Right atrium auricular region (tissue), 2 donors: ENCODE data around the gene HNRNPM. TPM values are rescaled to one million over a fixed set of nuclear protein-coding genes. Genes with fewer than 3 reads are reported as not detected.
"Not testable (repeated sequence)": the region's sequence is repeated elsewhere in the genome, so short reads cannot be mapped to it uniquely, and the experiment has no call there.

Experiments
- DNase-seq: peaks from one replicate; pipeline ENCODE4 v3.0.0-alpha.2; 2019; ENCODE audit warnings: low spot score
- H3K27ac ChIP-seq, 2 donors: fragments of 200-600 bp; sonication (generic); 1 replicate in 1 of 2; 2 replicates in 1 of 2; pipeline ENCODE4 v1.5.1; 2016 to 2019
- H3K27me3 ChIP-seq, 2 donors: fragments of 200-600 bp; sonication (generic); one replicate each; pipeline versions ENCODE4 v1.5.1 to v1.6.0; 2017 to 2019
- H3K36me3 ChIP-seq: fragments of 200-600 bp; sonication (generic); one replicate; pipeline ENCODE4 v1.5.1; 2016
- H3K4me1 ChIP-seq, 2 donors: fragments of 200-600 bp; sonication (generic); one replicate each; pipeline versions ENCODE4 v1.5.1 to v1.6.0; 2017 to 2019
- H3K4me3 ChIP-seq, 2 donors: fragments of 200-600 bp; sonication (generic); 1 replicate in 1 of 2; 2 replicates in 1 of 2; pipeline ENCODE4 v1.5.1; 2017 to 2019; ENCODE audit warnings: mild to moderate bottlenecking in 1 of 2, moderate library complexity in 1 of 2
- H3K9me3 ChIP-seq, 2 donors: fragments of 200-600 bp; sonication (generic); one replicate each; pipeline ENCODE4 v1.5.1; 2019
- CTCF ChIP-seq, 2 donors: fragments of 200-600 bp; sonication (generic); IDR thresholded peaks; one replicate each; pipeline ENCODE4 v1.5.1; 2019; ENCODE audit warnings: antibody characterized with exemption in 2 of 2
- total RNA-seq, 2 donors: library from RNA; depleted of rRNA; stranded (reverse); fragments of >200 nt; gene quantifications; one replicate each; pipeline ENCODE4 v1.1.0, GENCODE V29; 2016

HNRNPM gene
- total RNA-seq, 2 donors from 2014 or later, result 51.0 to 76.5 TPM

GRCh38 chr19:8430650-8431049, 14.1 kb upstream of the HNRNPM start:
- Histone ChIP-seq H3K4me3 (no peak overlapping the region), H3K27me3 (no peaks in the 10 kb centered on the region), H3K27ac (no peak overlapping the region), H3K4me1 (peaks cover 0 to 7% of the 10 kb centered on the region in 2 donors), H3K36me3 (peaks cover 43% of the 10 kb centered on the region), H3K9me3 (no peaks in the 10 kb centered on the region)
- no peak for TF ChIP-seq CTCF (IDR thresholded peaks at IDR 0.05)
- DNase-seq, result no peak

- DNase-seq, result no peak
- Histone ChIP-seq H3K4me1 (peaks cover 0 to 13% of the 10 kb centered on the region in 2 donors), H3K4me3 (no peak overlapping the region), H3K9me3 (no peaks in the 10 kb centered on the region), H3K27ac (no peak overlapping the region), H3K36me3 (peaks cover 25% of the 10 kb centered on the region), H3K27me3 (no peaks in the 10 kb centered on the region)
- no peak for TF ChIP-seq CTCF (IDR thresholded peaks at IDR 0.05)
Measured at GRCh38 chr19:8438236-8438635, 6.5 kb upstream of the HNRNPM start.

GRCh38 chr19:8441725-8442544, 2.8 kb upstream of the HNRNPM start:
- H3K4me3 ChIP-seq, result no peak overlapping the region
- no peak for TF ChIP-seq CTCF (IDR thresholded peaks at IDR 0.05)
- H3K27me3 ChIP-seq, result no peaks in the 10 kb centered on the region
- H3K27ac ChIP-seq, result no peak overlapping the region
- DNase-seq, result no peak
- H3K9me3 ChIP-seq, result no peaks in the 10 kb centered on the region
- H3K36me3 ChIP-seq, result peaks cover 26% of the 10 kb centered on the region
- peaks cover 0 to 25% of the 10 kb centered on the region in 2 donors for H3K4me1 ChIP-seq

- Histone ChIP-seq H3K4me3 (peak overlapping the region; percentile 86 to 99), H3K27ac (peak overlapping the region; percentile 93 to 99), H3K36me3 (peaks cover 12% of the 10 kb centered on the region), H3K4me1 (peaks cover 0 to 42% of the 10 kb centered on the region in 2 donors)
- not testable (repeated sequence) for H3K9me3 ChIP-seq, H3K27me3 ChIP-seq, DNase-seq
Measured at GRCh38 chr19:8444140-8444676, 567 bp upstream of the HNRNPM start.

- TF ChIP-seq CTCF (IDR thresholded peaks at IDR 0.05), result no peak
- Histone ChIP-seq H3K27me3 (no peaks in the 10 kb centered on the region), H3K9me3 (no peaks in the 10 kb centered on the region), H3K4me3 (peak overlapping the region; percentile 86 to 99), H3K27ac (peak overlapping the region; percentile 93 to 99), H3K4me1 (peaks cover 0 to 51% of the 10 kb centered on the region in 2 donors), H3K36me3 (peaks cover 9% of the 10 kb centered on the region)
- no peak for DNase-seq
Measured at GRCh38 chr19:8445488-8446001, 770 bp downstream of the HNRNPM start.

GRCh38 chr19:8446061-8446709, 1.4 kb downstream of the HNRNPM start:
- Histone ChIP-seq H3K36me3 (peaks cover 9% of the 10 kb centered on the region), H3K27me3 (no peaks in the 10 kb centered on the region), H3K4me1 (peaks cover 0 to 55% of the 10 kb centered on the region in 2 donors), H3K9me3 (no peaks in the 10 kb centered on the region), H3K4me3 (peak overlapping the region; percentile 86 to 99), H3K27ac (peak overlapping the region; percentile 93 to 99)
- no peak for DNase-seq
- TF ChIP-seq CTCF (IDR thresholded peaks at IDR 0.05), result no peak
